Endodermal cell (in vitro differentiated cells): Measurements from ENCODE around the gene CCT2. TPM values are rescaled to one million over a fixed set of nuclear protein-coding genes. Genes with fewer than 3 reads are reported as not detected.

Experiments
- DNase-seq: peaks from one replicate; pipeline ENCODE4 v3.0.0-alpha.2; 2017
- H3K27ac ChIP-seq: 2 replicates; pipeline ENCODE4 v1.5.1; 2013; ENCODE audit warnings: mild to moderate bottlenecking, low read depth, low read length, moderate library complexity
- H3K27me3 ChIP-seq: 2 replicates; pipeline ENCODE4 v1.6.1; 2013; ENCODE audit warnings: mild to moderate bottlenecking, low read length, moderate library complexity; ENCODE audit not compliant: insufficient read depth, control insufficient read depth, poor library complexity, severe bottlenecking
- H3K36me3 ChIP-seq: 2 replicates; pipeline ENCODE4 v1.7.0; 2013; ENCODE audit warnings: mild to moderate bottlenecking, low read length, moderate library complexity; ENCODE audit not compliant: control insufficient read depth, insufficient read depth
- H3K4me1 ChIP-seq: one replicate; pipeline ENCODE4 v1.7.0; 2013; ENCODE audit warnings: low read length; ENCODE audit not compliant: control insufficient read depth, insufficient read depth
- H3K4me3 ChIP-seq: 2 replicates; pipeline ENCODE4 v1.5.1; 2013; ENCODE audit warnings: mild to moderate bottlenecking, low read length, moderate library complexity
- H3K9ac ChIP-seq: 2 replicates; pipeline ENCODE4 v1.6.1; 2013; ENCODE audit warnings: mild to moderate bottlenecking, low read length, moderate library complexity; ENCODE audit not compliant: poor library complexity, severe bottlenecking; ENCODE audit errors: extremely low read depth
- H3K9me3 ChIP-seq: 2 replicates; pipeline ENCODE4 v1.6.1; 2013; ENCODE audit warnings: mild to moderate bottlenecking, low read length, moderate library complexity; ENCODE audit not compliant: control insufficient read depth
- H3K27ac Mint-ChIP-seq: 2 replicates; pipeline ENCODE4 v1.8.0; 2020; ENCODE audit warnings: mixed read lengths
- H3K27me3 Mint-ChIP-seq: 2 replicates; pipeline ENCODE4 v1.8.0; 2021; ENCODE audit warnings: mild to moderate bottlenecking, mixed read lengths; ENCODE audit not compliant: insufficient read depth
- H3K36me3 Mint-ChIP-seq: 2 replicates; pipeline ENCODE4 v1.8.0; 2020; ENCODE audit warnings: low read depth, mixed read lengths
- H3K4me1 Mint-ChIP-seq: 2 replicates; pipeline ENCODE4 v1.8.0; 2020; ENCODE audit warnings: mixed read lengths
- H3K4me3 Mint-ChIP-seq: 2 replicates; pipeline ENCODE4 v1.8.0; 2020; ENCODE audit warnings: mild to moderate bottlenecking, moderate library complexity, mixed read lengths
- H3K9me3 Mint-ChIP-seq: 2 replicates; pipeline ENCODE4 v1.8.0; 2020; ENCODE audit warnings: mild to moderate bottlenecking, mixed read lengths
- CTCF ChIP-seq: fragments of 200-600 bp; sonication (generic); conservative IDR thresholded peaks from 2 replicates; pipeline ENCODE4 v1.5.0; 2021; ENCODE audit warnings: antibody characterized with exemption, mild to moderate bottlenecking
- WGBS, 2 experiments: methylation state at CpG; one replicate each; pipeline versions ENCODE4 v1.1.5 to v1.1.7; 2013; ENCODE audit warnings: missing lambda C conversion rate in 2 of 2, mixed read lengths in 1 of 2; ENCODE audit not compliant: insufficient coverage in 1 of 2, insufficient read length in 1 of 2; 5-methylcytosine and 5-hydroxymethylcytosine counted together
- total RNA-seq, 2 donors: library from RNA; stranded (reverse); fragmentation: NEBNext Ultra II Directional in 1 of 2; extraction: Animal tissue kit (Norgen Biotek cat#: 25700) in 1 of 2; gene quantifications; 2 replicates in 1 of 2; 3 replicates in 1 of 2; pipeline ENCODE4 v1.2.1, GENCODE V29; 2021

CCT2 gene
- total RNA-seq, 2 donors from 2014 or later: 284 to 319 TPM

GRCh38 chr12:69620921-69621320 lies 35.7 kb downstream of the CCT2 start:
- Mint-ChIP-seq H3K4me3 (no peak overlapping the region), H3K27ac (no peak overlapping the region), H3K4me1 (peaks cover 2% of the 10 kb centered on the region), H3K36me3 (no peaks in the 10 kb centered on the region), H3K9me3 (no peaks in the 10 kb centered on the region), H3K27me3 (no peaks in the 10 kb centered on the region)
- Histone ChIP-seq H3K9ac (no peak overlapping the region), H3K27me3 (no peaks in the 10 kb centered on the region), H3K4me3 (no peak overlapping the region), H3K27ac (no peak overlapping the region), H3K4me1 (no peaks in the 10 kb centered on the region), H3K36me3 (no peaks in the 10 kb centered on the region), H3K9me3 (no peaks in the 10 kb centered on the region)
- WGBS, 2 experiments: 97% methylated on average over 2 of the region's 2 CpGs; no CpG with 5 or more reads in 1 of the 2 experiments
- no peak for DNase-seq
- no peak for TF ChIP-seq CTCF

GRCh38 chr12:69621551-69621950 lies 36.3 kb downstream of the CCT2 start:
- no peak overlapping the region for H3K4me3 Mint-ChIP-seq
- no peaks in the 10 kb centered on the region for H3K36me3 Mint-ChIP-seq
- no peak overlapping the region for H3K9ac ChIP-seq
- no peaks in the 10 kb centered on the region for H3K9me3 ChIP-seq
- no peak overlapping the region for H3K27ac ChIP-seq
- H3K27me3 ChIP-seq: no peaks in the 10 kb centered on the region
- no peaks in the 10 kb centered on the region for H3K9me3 Mint-ChIP-seq
- no peaks in the 10 kb centered on the region for H3K4me1 ChIP-seq
- H3K4me1 Mint-ChIP-seq: peaks cover 2% of the 10 kb centered on the region
- no peaks in the 10 kb centered on the region for H3K36me3 ChIP-seq
- H3K27ac Mint-ChIP-seq: no peak overlapping the region
- no peak overlapping the region for H3K4me3 ChIP-seq
- no peak for DNase-seq
- WGBS, 2 experiments: 87% methylated on average over 2 of the region's 2 CpGs; no CpG with 5 or more reads in 1 of the 2 experiments
- TF ChIP-seq CTCF: no peak
- no peaks in the 10 kb centered on the region for H3K27me3 Mint-ChIP-seq

GRCh38 chr12:69623970-69624369 lies 38.7 kb downstream of the CCT2 start:
- DNase-seq: no peak
- no peaks in the 10 kb centered on the region for H3K4me1 ChIP-seq
- H3K9ac ChIP-seq: no peak overlapping the region
- H3K27ac ChIP-seq: no peak overlapping the region
- H3K4me3 Mint-ChIP-seq: no peak overlapping the region
- no peaks in the 10 kb centered on the region for H3K36me3 ChIP-seq
- H3K27me3 Mint-ChIP-seq: no peaks in the 10 kb centered on the region
- H3K9me3 ChIP-seq: no peaks in the 10 kb centered on the region
- H3K4me1 Mint-ChIP-seq: peaks cover 2% of the 10 kb centered on the region
- no peaks in the 10 kb centered on the region for H3K27me3 ChIP-seq
- no peak overlapping the region for H3K27ac Mint-ChIP-seq
- no peaks in the 10 kb centered on the region for H3K36me3 Mint-ChIP-seq
- H3K9me3 Mint-ChIP-seq: no peaks in the 10 kb centered on the region
- no peak overlapping the region for H3K4me3 ChIP-seq
- 93 to 99% methylated on average over 10 to 13 of the region's 13 CpGs for WGBS, 2 experiments
- TF ChIP-seq CTCF: no peak
